IPS-NIHi7 (cell line): ENCODE measurements around the gene XPNPEP1.

Experiments used
- DNase-seq: peaks from one replicate; pipeline ENCODE4 v3.0.0; 2012; ENCODE audit warnings: mixed read lengths; ENCODE audit errors: extremely low spot score

Gene XPNPEP1

DNA sequence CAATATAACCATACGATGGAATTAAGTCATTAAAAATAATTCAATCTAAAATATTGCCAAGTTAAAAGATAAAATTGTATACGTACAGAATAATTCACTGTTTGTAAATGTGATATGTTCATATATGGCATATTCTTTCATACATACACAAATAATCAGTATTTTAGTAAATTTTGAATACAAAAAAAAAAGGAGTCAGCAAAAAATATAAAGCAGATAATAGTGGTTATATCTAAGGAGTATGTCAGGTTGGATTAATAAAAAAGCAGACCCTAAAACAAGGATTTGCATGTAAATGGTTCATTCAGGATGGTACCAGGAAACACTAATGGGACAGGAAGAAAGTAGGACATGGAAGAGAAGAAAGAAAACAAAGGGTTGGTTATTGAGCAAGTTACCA lies 59.5 kb downstream of the XPNPEP1 start:
- DNase-seq: no peak

DNA sequence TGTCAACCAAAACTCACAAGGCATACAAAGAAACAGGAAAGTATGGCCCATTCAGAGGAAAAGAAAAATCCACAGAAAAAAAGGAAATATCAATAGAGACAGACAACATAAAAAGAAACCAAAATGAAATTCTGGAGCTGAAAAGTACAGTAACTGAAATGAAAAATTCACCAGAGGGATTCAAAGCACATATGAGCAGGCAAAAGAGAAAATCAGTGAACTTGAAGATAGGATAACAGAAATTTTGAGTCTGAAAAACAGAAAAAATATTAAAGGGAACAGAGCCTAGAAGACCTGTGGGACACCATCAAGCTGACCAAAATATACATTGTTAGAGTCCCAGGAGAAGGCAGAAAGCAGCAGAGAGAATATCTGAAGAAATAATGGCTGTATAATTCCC lies 60.6 kb downstream of the XPNPEP1 start:
- DNase-seq: no peak

DNA sequence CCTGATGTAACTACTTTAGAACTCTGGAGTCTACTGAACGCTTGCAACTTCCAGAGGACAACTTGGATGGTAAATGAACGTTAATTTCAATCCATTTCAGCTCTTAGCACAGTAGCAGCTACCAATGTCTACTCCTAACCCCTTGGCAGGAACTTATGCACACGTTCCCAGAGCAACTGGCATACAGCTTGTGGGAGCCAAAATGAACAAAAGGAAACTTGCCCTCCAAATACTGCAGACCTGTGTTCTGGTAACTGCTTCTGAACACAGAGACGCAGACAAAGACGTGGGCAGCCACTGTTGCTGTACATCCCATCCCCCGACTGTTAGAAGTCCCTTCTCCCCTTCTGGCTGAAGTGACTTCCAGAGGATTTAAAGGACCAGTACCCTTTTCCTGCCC lies 61.3 kb downstream of the XPNPEP1 start:
- DNase-seq: no peak

DNA sequence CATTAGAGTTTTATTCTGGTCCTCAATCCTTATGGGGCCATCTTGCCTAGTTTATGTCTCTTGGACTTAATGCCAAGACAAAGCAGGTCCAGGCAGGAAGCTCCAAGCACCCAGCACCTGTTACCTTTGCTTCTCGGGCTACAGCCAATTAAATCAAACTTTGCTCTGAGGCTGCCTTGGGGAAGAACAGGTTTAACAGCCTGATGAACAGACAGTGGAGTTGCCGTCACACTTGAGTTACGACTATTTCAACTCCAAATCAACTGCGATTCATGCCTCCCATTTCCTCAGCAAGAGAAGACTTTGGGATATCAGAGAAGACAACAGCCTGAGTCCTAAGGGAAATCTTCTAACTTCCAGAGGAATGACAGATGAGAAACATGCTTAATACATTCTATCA lies 62.2 kb downstream of the XPNPEP1 start:
- DNase-seq: no peak

DNA sequence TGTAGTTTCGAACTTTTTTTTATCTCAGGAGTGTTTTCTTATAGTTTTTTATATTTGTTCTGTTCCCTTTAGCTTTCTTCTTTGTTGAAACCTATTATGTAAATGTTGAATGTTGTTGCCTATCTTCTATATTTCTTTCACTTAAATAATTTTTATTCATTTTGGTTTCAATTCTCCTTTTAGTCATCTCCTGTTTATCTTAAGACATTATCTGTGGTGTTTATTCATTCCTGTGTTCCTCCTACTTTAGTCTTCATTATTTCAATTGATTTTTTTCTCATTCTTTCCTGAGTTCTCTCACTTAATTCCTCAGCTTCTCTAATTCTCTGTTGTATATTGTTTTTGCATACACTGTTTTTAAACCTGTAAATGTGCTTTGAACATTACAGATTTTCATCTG lies 64.1 kb downstream of the XPNPEP1 start:
- DNase-seq: no peak

DNA sequence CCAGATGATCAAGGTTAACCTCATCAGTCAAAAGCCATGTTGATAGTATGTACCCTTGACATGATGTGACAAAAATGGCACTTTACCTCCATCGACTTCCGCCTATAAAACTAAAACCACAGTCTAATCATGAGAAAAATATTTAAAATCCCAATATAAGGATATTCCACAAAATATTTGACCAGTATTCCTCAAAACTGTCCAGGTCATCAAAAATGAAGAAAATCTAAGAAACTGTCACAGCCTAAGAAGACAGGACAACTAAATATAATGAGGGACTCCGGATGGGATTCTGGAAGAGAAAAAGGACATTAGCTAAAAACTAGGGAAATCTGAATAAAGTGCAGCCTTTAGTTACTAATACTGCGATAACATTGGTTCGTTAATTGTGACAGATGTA lies 67.6 kb downstream of the XPNPEP1 start:
- no peak for DNase-seq

DNA sequence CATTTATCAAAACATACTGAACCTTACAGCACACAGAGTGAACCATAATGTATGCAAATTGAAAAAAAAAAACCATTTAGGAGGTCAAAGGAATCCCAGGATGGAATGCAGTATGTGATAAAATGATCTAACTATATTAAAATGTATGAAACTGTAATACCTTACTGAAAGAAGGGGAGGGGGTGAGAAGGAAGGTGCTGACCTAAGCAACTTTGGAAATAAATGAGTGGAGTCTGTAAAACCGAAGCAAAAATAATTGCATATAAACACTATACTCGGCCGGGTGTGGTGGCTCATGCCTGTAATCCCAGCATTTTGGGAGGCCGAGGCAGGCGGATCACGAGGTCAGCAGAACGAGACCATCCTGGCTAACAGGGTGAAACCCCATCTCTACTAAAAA lies 69.4 kb downstream of the XPNPEP1 start:
- DNase-seq: no peak

DNA sequence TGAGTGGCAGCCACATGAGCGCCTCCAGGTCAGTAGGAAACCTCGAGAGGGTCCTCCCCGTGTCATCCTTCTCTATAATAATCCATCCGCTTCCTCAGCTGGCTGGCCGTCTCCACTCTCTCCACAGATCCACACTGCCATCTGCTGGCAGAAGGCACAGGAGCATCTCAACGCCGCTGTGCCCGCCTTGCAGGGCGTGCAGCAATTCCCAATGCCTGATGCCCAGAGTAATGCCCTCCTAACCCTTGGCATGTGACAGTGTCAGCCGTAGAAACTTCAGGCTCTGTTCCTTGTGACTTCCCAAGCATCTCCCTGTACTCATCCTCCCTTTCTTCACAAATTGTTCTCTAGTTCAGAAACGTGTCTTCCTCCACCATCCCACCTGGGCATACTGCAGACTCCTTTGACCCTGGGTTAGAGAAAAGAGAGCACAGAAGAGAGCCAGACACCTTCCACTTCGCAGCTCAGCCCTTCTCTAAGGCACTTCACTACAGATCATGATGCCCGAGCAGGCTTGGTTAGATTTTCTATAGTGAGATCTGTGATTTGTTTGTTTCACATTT lies 70.8 kb downstream of the XPNPEP1 start:
- DNase-seq: peak; percentile 82

DNA sequence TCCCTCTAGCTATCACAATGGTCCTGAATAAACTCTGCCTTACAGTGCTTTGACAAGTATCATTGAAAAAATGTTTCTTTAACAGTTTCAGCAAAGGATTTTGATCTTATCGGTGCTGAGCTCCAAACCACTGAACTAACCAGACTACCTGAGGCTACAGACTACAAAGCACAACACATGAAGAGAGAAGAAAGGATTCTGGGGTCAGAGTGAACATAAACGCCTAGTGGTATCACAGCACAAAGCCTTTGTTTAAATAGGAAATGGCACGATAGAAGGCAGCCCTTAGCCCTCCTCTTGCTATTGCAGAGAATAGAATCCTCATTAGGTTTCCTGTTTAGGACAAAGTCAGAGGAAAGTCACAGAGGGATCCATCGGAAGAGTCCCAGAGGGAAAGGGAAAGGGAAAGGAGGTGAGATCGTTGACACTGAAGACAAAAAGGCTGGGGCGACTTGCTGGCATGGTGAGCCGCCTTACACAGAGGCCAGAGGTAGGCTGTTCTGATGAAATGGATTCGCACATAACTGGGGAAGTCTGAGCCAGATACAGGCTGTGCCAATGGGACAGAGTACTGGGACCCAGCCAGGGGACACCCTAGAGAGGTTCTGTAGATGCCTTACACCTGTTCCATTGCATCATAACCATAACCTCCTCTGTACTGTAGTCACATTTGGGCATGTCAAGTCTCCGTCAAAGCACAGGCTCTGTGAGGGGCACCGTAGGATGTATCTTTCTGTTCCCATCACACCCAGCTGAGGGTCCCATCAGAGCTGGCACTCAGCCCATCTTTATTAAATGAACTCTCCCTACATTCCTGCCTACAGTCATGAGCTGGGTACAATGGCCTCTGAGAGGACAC lies 71.5 kb downstream of the XPNPEP1 start:
- no peak for DNase-seq

DNA sequence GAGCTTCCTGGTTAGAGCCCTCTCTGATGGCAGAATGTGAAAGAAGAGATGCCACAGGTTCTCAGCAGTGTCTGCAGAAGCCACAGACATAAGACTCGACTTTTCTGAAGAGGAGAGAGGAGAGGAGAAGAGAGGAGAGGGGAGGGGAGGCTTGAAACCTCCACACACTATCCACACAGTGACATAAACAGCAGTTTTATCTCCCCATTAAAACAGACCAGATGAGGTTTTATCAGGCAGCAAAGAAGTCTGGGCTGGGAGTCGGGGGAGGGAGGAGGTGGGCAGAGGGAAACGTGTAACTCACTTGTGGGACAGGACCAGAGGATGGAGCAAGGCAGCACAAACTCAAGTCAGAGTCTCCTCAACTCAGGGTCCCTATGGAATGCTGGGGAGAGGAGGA lies 76.5 kb downstream of the XPNPEP1 start:
- no peak for DNase-seq

DNA sequence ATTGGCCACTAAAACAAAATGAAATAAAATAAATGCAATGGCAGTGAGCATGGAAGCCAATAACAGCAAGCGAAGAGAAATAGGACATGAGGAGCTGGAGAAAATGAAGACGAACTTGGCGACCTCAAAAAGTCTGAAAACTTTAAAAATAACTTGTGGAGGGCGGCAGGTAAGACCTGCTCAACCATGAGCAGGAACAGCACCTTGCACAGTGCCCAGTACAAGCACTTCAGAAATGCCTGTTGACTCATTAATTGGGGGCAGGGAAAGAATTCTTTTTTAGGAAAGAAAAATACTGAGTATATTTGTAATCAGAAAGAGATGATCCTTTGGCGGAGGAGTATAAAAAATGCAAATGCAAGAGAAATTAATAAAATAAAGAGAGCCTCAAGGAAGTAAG lies 78.0 kb downstream of the XPNPEP1 start:
- DNase-seq: no peak

DNA sequence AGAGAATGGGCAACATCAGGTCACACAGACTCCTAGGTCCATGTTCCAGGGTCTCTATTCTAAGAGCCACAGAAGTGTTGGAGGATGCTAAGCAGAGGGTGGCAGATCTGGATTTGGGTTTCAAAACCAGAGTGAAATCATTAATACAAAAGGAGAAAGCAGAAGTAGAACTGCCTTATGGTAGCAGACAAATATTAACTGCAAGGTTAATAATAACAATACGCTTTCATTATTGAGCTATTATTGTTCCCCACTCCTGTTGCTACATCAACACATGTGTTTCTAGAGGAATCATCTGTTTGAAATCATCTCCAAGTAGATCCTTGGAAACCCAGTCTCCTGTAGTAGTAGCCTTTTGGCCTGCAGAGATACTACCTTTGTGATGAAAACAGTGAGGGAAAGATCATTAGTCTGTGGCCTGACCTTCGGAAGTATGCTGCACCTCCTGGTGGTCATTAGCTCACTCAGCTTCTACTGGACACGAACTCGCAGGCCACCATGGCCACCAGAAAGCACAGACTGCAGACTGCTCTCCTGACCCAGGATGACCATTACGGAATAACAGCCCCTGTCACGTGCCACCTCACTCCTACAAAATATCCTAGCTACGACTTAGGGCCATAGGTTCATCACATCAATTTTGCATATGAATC lies 84.6 kb downstream of the XPNPEP1 start:
- peak; percentile 33 for DNase-seq

DNA sequence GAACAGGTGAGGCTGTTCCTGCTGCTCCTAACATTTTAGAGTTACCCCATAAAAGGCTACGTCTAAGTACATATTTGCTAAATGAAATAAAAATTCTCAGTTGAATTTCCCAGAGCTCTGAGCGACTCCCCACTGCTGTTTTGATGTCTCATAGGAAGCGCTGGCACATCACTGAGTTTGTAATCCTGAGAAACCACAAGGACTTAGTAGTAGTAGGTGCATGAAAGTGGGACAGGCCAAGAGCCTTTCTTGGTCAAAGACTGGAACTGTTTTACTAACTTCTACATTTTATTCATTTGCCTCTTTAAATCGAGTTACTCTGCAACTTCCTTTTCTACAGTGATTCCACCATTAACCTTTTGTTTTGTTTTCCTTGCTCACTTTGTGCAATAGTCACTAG lies 85.9 kb downstream of the XPNPEP1 start:
- no peak for DNase-seq

DNA sequence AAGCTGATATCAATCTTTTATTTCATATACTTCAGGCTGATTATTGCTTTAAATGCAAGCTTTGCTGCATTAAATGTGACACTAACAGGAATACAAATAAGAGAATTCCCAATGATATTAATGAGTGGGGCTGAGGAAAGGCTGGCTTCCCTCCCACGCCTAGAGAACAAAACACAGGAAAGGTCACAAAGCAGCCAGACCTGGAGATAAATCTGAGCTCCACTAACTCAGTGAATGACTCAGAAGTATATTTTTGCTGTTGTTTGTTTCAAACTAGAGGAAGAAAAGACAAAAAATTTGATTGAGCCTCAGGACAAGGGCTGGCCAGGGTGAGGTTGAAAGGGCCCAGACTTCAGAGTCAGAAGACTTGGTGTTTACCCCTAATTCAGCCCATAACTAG lies 88.1 kb downstream of the XPNPEP1 start:
- DNase-seq: no peak

DNA sequence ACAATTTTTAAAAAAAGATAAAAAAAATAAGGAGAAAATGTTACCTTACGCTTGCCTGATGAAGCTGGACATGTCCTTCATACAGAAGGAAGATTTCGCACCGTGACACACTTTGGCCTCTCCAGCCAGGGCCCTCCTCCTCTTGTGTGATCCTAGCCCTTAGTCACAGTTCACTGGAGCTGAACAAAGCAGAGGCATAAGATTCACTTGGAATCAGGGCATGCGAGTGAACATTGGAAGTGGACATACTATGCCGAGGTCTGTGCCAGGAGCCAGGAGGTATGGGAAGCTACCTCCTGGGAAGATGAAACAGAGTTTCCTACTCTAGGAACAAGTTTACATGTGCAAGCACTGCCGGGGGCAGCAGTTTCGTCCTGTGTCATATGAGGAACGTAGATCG lies 91.5 kb downstream of the XPNPEP1 start:
- no peak for DNase-seq

DNA sequence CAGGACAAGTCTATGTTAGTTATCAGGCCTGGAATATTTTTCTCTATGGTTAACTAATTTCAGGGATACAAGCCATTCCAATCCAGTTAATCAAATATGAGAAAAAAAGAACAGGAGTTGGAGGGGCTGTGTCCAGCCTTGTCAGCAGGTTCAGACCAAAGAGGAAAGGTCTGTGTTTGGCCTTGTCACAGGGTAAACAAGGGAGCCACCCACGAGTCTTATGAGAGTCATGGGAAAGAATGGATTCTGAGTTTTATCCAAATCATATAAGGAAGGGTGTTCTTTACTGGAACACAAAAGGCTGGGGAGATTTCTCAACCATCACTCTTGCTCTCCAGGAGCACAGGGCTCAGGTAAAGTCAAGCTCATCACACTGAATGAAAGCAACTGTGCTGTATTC lies 99.1 kb downstream of the XPNPEP1 start:
- DNase-seq: peak; percentile 2

DNA sequence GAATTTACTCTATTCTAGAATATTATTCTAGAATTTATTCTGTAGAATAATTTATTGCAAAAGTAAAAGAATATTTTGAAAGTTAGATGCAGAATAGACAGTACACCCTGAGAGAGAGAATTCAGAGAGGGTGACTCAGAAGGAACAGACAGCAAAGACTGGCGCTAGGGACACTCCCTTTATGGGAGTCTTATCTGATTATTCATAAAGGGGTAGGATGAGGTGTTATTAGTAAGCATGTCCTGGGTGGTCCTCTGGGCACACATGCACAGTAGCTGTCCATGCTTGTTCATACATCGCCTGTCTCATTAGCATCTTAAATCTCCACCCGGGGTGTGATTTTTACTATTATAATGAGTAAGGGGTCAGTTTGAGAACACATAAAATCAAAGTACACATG lies 100.1 kb downstream of the XPNPEP1 start:
- no peak for DNase-seq

DNA sequence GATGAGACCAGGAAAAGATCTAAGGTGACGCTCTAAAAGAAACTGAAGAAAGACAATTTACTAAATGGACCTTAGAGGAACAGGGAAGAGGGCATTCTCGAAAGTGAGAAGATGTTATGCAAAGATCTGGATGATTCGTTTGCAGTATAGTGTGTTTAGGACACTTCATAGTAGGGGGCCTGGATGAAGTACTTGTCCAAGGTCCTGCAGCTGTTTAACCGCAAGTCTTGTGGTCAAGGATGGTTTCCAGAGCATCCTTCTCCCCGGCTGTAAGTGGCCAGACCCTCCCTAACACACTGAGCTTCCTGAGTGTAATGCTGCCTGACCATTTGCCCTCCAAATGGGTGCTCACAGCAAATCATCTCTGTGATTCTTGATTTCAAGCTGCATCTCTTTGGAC lies 101.6 kb downstream of the XPNPEP1 start:
- peak; percentile 9 for DNase-seq

DNA sequence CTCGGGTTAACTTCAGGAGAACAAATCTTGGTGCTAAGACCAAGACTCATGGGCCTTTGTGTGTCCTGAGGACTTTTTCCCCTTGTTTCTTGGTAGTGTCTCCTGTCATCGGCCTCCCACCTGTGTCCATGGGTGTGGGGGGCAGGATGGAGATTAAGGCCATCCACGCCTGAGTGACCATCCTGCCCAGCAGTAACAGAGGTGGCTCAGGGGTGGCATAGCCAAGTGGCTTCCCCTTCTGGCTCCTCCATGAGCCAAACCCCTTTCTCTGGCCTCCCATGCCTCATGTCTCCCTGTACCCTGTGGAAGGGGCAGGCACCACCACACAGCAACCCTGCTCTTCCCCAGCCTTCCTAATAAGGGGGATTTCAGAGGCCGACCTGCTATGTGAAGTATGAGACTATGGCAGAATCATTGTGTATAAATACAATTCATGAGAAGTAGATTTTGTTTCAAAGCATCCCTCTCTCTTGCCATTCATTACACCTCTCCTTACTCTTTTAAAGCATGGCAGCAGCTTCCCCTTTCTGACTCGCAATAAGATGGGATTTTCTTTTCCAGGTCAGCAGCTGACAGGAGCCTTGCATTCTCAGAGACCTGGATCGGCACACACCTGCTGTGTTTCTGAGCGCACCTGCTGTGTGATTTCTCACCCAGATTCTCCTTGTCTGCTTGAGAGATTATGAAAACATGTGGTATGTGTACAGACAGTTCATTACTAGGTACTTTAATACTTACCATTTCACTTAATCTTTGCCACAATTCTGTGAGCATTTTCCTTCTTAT lies 102.5 kb downstream of the XPNPEP1 start:
- DNase-seq: no peak

DNA sequence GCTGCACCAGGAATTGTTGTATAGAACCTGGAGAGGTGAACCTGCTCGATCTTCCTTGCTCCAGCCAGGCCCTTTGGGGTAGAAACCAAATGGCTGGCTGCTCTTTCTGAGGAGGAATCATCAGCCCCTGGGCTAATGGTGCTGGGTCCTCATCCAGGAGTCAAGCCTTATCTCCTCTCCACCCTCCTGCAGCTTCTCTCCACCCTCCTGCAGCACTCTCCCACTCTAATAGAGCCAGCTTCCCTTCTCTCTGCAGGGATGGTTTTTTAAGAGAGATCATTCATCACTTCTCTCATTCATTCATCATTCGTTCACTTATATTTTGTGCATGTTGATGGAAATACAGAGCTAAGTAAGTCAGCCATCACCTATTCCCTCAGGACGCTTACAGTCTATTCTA lies 103.5 kb downstream of the XPNPEP1 start:
- DNase-seq: no peak
